RWPE2 (cell line): ENCODE measurements around the gene GPSM1.

Source experiments
- ATAC-seq: fragments of 200-7000 bp; cut with Tn5 transposase; 3 replicates; pipeline ENCODE4 v1.9.1; 2021; ENCODE audit warnings: low read depth
- DNase-seq: peaks from one replicate; pipeline ENCODE4 v3.0.0-alpha.2; 2020; ENCODE audit warnings: low spot score
- H3K27ac ChIP-seq: fragments of 450-650 bp; 2 replicates; pipeline ENCODE4 v1.5.1; 2017; ENCODE audit warnings: mild to moderate bottlenecking; ENCODE audit not compliant: poor library complexity, severe bottlenecking
- H3K27me3 ChIP-seq: fragments of 250-450 bp; sonication (Bioruptor Pico); 2 replicates; pipeline ENCODE4 v1.5.1; 2021; ENCODE audit warnings: mild to moderate bottlenecking, moderate library complexity; ENCODE audit not compliant: insufficient read depth, poor library complexity, severe bottlenecking
- H3K36me3 ChIP-seq: fragments of 250-450 bp; sonication (Bioruptor Pico); 2 replicates; pipeline ENCODE4 v1.5.1; 2020; ENCODE audit warnings: low read depth, mild to moderate bottlenecking, moderate library complexity
- H3K4me1 ChIP-seq: fragments of 250-450 bp; sonication (Bioruptor Pico); 2 replicates; pipeline ENCODE4 v1.5.1; 2021; ENCODE audit warnings: mild to moderate bottlenecking, moderate library complexity; ENCODE audit not compliant: insufficient read depth, poor library complexity, severe bottlenecking
- H3K4me3 ChIP-seq: fragments of 250-450 bp; sonication (Bioruptor Pico); 2 replicates; pipeline ENCODE4 v1.5.1; 2021; ENCODE audit warnings: mild to moderate bottlenecking, moderate library complexity; ENCODE audit not compliant: severe bottlenecking
- H3K9me3 ChIP-seq: fragments of 250-450 bp; sonication (Bioruptor Pico); 2 replicates; pipeline ENCODE4 v1.5.1; 2021; ENCODE audit warnings: mild to moderate bottlenecking, moderate library complexity; ENCODE audit not compliant: severe bottlenecking
- TF ChIP-seq, protein P1 (sequence below): fragments of 450-650 bp; IDR thresholded peaks from one replicate; pipeline ENCODE4 v1.5.1; 2017; ENCODE audit warnings: mild to moderate bottlenecking, moderate library complexity; ENCODE audit not compliant: poor library complexity, severe bottlenecking

Gene GPSM1

DNA sequence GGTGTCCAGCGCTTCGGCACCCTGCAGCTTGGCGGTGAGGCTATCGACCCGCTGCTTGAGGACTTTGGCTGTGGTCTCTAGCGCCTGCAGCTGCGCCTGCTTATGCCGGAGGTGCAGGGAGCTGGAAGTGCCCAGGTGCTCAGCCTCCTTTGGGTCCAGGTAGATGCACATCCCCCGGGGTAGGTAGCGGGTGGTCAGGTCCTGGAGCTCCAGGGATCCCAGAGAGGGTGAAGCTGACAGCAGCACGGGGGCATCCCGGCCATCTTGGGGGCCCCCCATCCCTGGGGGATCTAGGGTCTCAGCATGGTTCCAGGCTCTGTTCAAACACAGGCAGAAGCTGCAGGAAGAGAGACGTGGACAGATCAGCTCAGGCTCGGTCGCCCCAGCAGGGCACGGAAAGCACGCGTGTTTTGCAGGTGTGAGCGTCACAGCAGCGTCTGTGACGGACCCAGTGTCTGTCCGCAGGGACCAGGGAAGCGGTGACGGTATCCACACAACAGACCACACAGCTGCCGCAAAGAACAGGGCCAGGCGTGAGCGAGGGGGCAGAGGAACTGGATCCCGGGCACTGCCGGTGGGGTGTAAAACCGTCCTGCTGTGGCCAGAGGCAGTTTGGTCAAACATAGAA, 40.9 kb upstream of the GPSM1 start:
- TF ChIP-seq, protein P1, sequence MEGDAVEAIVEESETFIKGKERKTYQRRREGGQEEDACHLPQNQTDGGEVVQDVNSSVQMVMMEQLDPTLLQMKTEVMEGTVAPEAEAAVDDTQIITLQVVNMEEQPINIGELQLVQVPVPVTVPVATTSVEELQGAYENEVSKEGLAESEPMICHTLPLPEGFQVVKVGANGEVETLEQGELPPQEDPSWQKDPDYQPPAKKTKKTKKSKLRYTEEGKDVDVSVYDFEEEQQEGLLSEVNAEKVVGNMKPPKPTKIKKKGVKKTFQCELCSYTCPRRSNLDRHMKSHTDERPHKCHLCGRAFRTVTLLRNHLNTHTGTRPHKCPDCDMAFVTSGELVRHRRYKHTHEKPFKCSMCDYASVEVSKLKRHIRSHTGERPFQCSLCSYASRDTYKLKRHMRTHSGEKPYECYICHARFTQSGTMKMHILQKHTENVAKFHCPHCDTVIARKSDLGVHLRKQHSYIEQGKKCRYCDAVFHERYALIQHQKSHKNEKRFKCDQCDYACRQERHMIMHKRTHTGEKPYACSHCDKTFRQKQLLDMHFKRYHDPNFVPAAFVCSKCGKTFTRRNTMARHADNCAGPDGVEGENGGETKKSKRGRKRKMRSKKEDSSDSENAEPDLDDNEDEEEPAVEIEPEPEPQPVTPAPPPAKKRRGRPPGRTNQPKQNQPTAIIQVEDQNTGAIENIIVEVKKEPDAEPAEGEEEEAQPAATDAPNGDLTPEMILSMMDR: no peak
- DNase-seq (no peak), ATAC-seq (no peak)
- no peaks in the 10 kb centered on the region for H3K9me3 ChIP-seq
- no peaks in the 10 kb centered on the region for H3K36me3 ChIP-seq
- no peak overlapping the region for H3K4me3 ChIP-seq
- H3K27me3 ChIP-seq: no peaks in the 10 kb centered on the region
- no peaks in the 10 kb centered on the region for H3K4me1 ChIP-seq
- no peak overlapping the region for H3K27ac ChIP-seq

DNA sequence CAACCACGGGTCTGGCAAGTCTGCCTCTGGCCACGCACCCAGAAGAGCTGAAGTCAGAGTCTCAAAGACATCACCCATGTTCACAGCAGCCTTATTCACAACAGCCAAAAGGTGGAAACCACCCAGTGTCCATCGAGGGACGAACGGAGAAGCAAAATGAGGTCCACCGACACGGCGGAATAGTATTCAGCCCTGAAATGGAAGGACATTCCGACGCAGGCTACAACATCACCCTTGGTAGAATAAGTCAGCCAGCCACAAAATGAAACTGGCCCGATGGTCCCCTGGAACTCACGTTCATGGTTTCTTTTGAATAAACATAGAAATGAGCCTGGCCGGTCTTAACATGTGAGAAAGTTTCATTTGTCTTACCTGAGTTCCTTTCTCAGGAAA, 40.4 kb upstream of the GPSM1 start:
- no peaks in the 10 kb centered on the region for H3K27me3 ChIP-seq
- H3K36me3 ChIP-seq: no peaks in the 10 kb centered on the region
- H3K4me1 ChIP-seq: no peaks in the 10 kb centered on the region
- H3K9me3 ChIP-seq: no peaks in the 10 kb centered on the region
- DNase-seq (no peak), ATAC-seq (no peak)
- H3K27ac ChIP-seq: no peak overlapping the region
- H3K4me3 ChIP-seq: no peak overlapping the region
- TF ChIP-seq, protein P1: no peak

DNA sequence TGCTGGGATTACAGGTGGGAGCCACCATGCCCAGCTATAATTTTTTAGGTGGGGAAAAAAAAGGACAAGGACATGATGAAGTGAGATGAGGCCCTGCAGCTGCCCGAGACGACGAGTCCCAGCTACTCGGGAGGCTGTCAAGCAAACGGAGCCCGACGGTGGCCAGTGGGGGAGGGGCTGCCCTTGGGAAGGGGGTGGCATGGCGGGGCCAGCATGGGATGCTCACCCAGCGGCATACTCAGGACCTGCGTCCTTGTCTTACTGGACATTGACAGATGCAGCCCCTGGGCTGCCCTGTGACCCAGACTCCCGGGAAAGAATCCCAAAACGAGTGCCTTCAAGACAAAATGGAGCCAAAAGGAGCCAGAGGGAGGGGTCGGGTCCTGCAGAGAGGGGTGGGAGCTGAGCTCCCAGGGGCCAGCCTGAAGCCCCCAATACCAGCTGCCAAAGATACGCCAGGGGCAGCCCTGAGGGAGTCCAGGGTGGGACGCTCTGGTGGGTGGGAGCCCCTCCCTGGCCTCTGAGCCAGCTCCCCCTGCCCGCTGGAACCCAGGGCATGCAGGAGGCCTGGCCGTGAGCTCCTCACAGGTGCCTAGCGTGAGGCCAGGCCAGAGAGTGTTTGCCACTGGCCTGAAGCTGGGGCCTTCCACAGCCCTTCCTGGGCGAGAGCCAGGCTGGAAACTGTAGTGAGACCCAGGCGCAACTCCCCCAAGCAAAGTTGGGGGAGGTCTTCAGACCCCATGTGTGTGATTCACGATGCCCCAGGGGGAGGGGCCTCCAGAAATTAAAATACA, 39.2 kb upstream of the GPSM1 start:
- ATAC-seq: no peak
- Histone ChIP-seq H3K9me3 (no peaks in the 10 kb centered on the region), H3K4me1 (no peaks in the 10 kb centered on the region), H3K27me3 (peaks cover 7% of the 10 kb centered on the region), H3K4me3 (no peak overlapping the region), H3K27ac (no peak overlapping the region), H3K36me3 (no peaks in the 10 kb centered on the region)
- TF ChIP-seq, protein P1: no peak
- no peak for DNase-seq

DNA sequence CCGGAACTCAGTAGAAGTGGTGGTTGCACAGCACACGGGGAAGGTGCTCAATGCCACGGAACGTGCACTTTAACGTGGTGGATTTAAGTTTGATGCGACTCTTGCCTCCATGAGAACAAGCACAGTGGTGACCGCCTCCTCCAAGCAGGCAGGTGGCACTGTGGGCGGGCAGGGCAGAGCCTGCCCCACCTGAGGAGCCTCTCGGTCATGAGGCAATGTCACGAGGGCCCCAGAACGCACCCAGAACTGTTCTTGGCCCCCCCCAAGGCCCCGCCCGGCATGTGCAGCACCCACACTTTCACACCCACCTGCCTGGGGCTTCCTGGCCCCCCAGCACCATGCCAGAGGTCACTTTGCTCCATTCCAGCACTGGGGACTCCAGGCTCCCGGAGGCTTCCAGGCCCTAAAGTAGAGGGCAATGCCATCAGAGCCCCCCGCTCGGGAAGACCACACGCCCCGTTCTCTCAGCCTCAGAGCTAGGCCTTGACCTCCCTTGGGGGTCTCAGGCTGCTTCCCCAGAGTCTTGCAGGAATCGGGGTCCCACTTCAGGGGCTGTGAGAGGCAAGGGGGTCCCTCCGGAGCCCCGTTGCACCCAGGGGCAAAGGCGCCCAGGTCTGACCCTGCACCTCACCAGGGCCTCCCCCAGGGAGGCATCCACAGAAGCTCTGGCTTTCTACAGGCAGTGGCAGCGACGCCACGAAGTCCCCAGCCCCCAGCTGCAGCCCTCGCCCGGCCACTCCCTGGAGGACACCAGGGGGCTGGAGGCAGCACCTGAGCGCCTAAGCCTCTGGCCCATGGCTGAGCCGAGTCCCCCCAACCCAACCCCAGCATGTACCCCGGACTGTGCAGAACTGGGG, 37.5 kb upstream of the GPSM1 start:
- Histone ChIP-seq H3K4me1 (no peaks in the 10 kb centered on the region), H3K9me3 (no peaks in the 10 kb centered on the region), H3K36me3 (no peaks in the 10 kb centered on the region), H3K4me3 (no peak overlapping the region), H3K27ac (no peak overlapping the region), H3K27me3 (peaks cover 7% of the 10 kb centered on the region)
- ATAC-seq: no peak
- TF ChIP-seq, protein P1: no peak
- DNase-seq: no peak
